OCI-LY1 (cell line): ENCODE measurements around the gene AIRE.

Source experiments
- CTCF ChIP-seq: fragments of 200-600 bp; sonication (generic), shearing (Covaris generic); IDR thresholded peaks from 2 replicates; pipeline ENCODE4 v1.5.1; 2017; ENCODE audit warnings: mild to moderate bottlenecking, antibody characterized with exemption, low read length, moderate library complexity, mixed read lengths
- EZH2 ChIP-seq: fragments of 200-600 bp; sonication (generic), shearing (Covaris generic); IDR thresholded peaks from 2 replicates; pipeline ENCODE4 v1.8.0; 2017; ENCODE audit warnings: borderline replicate concordance, mixed run types, mild to moderate bottlenecking, antibody characterized with exemption, low read length, moderate library complexity, mixed read lengths

GRCh38 chr21:44290327-44291077 lies 4.8 kb downstream of the AIRE start:
- no peak for TF ChIP-seq CTCF
- TF ChIP-seq EZH2 = no peak
